ENCODE results near the gene HERC3.
A peak's percentile ranks its signal among the peaks of the same experiment; 100 is the strongest.

HERC3 gene

GRCh38 chr4:88591787-88592599 is at the start of gene HERC3:
Gene HERC3 (plus strand): TSS chr4:88592480. CDS start chr4:88605824, 13,344 bp downstream.
- DNase-seq (ENCODE audit: low read depth, low spot score), result peak; percentile 92

- DNase-seq (ENCODE audit: low read depth, low spot score), result no peak
These were observed 42.5 kb upstream of the HERC3 start for GRCh38 chr4:88549815-88550214.

GRCh38 chr4:88567591-88567990 is 24.7 kb upstream of the HERC3 start:
- DNase-seq (ENCODE audit: low read depth, low spot score), result no peak

GRCh38 chr4:88570001-88570400 is 22.3 kb upstream of the HERC3 start:
- no peak for DNase-seq (ENCODE audit: low read depth, low spot score)

DNA sequence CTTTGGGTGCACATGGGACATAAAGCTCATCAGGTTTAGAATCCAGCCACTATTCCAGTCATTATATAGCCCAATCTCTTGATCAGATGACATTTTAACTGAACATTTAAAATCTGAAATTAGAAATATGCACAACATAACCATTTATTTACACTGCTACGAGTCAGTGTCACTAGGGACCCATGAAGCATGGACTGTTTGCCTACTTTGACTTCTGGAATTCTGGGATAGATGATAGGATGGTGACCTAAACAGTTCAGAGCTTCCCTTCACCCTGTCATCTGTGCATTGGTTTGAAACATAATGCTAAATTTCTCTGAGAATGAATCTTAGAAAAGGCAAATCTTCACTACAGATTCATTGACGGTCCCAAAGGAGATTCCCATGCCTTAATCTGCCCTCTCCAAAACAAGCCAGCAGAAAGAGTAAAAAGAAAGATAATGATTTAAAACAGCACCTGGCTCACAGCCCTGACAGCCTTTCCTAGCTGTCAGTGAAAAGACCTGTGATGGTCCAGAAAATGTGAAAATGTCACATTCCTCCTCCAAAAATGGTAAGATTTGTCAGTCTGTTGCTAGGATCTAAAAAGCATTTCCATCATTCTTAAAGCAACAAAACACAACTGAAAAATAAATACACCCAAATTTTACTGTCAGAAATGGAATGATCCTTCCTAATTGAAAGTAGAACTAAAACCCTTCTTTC is 18.9 kb upstream of the HERC3 start:
- DNase-seq (ENCODE audit: low read depth, low spot score), result no peak

- DNase-seq (ENCODE audit: low read depth, low spot score), result no peak
These were observed 18.3 kb upstream of the HERC3 start for GRCh38 chr4:88573995-88574394.

GRCh38 chr4:88575186-88575585 is 17.1 kb upstream of the HERC3 start:
- no peak for DNase-seq (ENCODE audit: low read depth, low spot score)

DNA sequence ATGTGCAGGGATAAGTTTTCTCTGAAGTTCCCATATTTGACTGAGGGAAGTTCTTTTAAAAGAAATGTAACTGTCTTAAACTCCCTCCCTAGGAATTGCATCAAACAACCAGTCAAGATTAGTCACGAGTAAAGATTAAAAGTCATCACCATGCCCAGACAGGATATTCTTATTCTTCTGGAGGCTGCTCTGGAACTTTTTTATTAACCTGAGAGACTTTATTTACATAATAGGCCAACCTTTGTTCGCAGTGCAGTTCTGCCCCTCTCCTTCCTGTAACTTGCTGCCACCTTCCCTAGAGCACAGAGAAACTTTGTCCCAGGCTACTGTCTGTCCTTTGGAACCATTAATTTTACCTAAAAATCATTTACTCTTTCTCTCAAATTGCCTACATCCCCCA is 9.8 kb upstream of the HERC3 start:
- DNase-seq (ENCODE audit: low read depth, low spot score), result no peak

DNA sequence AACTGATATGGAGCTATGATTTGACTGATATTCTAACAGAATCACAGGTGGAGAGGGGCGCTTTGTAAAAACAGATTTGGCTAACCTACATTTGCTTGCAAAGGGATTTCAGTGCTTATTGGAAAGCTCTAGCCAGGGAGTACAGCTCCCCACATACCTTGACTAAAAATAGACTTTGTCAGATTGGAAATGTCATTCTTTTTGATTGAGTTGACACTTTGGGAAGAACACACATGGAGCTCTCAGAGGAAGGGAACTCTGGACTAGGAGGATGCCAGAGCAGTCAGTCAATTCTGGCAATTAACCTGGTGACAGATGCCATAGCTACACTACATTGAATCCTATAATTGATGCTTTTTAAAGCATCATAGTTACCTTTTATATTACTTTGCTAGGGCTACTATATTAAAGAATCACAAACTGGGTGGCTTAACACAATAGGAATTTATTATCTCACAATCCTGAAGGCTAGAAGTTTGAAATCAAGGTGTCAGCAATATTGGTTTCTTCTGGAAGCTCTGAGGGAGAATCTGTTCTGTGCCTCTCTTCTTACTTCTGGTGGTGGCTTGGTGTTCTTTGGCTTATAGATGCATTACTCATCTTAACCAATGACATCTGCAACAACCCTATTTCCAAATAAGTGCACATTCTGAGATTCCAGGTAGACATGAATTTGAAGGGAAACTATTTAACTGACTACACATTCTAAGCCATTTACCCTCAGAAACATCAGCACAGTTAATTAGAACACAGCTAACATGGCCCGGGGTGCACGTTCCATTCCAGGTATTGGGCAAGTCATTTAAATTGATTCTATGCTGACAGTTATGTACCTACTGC is 8.4 kb upstream of the HERC3 start:
- DNase-seq (ENCODE audit: low read depth, low spot score), result no peak

GRCh38 chr4:88584471-88584900 is 7.8 kb upstream of the HERC3 start:
- DNase-seq (ENCODE audit: low read depth, low spot score), result no peak

GRCh38 chr4:88585917-88586316 is 6.4 kb upstream of the HERC3 start:
- no peak for DNase-seq (ENCODE audit: low read depth, low spot score)

DNA sequence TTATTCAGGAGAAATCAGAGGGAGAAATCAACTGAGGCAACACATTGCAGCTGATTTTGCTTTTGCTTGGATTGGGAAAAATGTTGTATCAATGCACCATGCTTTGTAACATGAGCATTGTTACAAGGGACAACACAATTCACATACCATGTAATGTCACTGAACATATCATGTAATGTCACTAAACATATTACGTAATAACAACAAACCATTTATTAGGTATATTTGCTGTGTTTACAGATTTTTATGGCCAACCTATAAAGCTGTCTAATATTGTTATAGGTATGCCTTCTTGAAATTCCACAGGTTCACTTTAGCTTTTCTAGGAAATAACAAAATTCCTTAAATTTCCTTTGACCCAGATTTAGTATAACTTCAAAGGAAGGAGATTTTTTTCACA is 5.0 kb upstream of the HERC3 start:
- no peak for DNase-seq (ENCODE audit: low read depth, low spot score)

GRCh38 chr4:88592600-88593448 is 544 bp downstream of the HERC3 start:
- peak; percentile 71 for DNase-seq (ENCODE audit: low read depth, low spot score)

DNA sequence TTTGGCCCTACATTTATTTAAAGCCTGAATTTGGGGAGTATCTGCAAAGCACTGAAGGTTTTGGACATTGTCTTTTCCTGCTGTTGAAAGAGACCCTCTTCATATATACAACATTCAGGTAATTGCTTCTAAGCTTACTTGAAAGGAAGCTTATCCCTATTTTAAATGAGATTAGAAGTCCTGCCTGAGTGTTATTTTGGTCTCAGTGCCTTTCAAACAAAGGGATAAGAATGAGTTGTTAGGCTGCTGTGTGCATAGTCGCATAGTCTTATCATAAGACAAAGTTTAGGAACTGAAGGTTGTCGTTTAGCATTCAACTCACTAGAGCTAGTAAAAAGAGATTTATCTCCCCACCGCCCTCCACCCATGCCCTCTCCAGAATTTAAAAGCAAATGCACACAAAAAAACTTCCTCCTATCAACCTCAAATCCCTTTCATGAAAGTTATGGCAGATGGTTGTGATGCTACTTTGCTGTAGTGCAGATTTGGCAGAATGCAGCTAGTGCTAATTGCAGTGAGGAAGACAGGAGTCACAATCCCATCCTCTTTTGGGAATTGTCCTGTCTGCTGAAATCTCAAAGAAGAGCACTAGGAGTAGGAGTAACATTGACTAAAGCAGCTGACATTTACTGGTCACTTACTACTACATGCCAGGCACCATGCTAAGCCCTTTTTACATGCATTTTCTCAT is 5.8 kb downstream of the HERC3 start:
- no peak for DNase-seq (ENCODE audit: low read depth, low spot score)

DNA sequence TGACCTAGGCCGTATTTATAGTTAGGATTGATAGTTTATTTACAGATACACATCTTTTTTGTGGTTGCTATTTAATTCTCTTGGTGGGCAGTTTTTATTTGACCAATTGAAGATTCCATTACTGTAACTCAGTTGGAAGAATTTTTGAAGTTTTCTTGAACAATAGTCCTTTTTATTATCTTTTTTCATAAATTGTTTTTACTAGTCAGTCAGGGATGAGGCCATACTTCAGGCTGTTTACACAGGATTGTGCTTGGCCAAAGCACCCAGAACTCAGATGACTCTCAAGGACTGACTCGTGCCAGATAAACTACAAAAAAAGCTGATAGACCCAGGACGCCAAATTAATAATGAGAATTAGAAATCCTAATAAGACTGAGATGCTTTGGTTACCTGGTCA is 7.0 kb downstream of the HERC3 start:
- DNase-seq (ENCODE audit: low read depth, low spot score), result no peak

- DNase-seq (ENCODE audit: low read depth, low spot score), result no peak
These were observed 7.4 kb downstream of the HERC3 start for GRCh38 chr4:88599714-88600113.

DNA sequence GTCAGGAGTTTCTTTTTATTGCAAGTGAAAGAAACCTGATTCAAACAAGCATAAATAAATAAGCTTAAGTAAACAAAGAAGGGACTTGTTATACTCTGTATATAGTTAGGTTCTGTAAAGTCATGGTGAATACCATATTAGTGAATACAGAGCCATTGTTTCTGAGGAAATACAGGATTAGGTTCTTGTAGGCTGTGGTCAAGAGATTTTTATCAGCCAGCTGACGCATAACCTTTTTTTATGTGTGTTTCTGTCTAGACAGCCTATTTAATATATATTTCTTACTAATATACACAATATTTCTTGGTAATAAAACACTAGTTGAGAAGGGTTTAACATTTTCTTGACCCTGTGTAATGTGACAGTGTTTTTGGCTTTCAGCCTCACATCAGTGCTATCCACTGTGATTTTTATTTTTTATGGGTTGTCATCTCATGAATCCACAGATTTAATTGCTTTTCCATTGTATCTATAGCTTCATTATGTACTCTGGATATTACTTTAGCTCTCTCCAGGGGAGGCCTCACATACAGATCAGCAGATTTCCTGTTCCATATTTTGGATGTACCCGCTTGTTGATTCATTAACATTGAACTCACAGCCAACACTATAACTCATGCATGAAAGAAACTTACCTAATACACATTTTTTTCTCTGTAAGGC is 8.0 kb downstream of the HERC3 start:
- DNase-seq (ENCODE audit: low read depth, low spot score), result no peak

GRCh38 chr4:88604978-88605678 is 12.8 kb downstream of the HERC3 start:
- DNase-seq (ENCODE audit: low read depth, low spot score), result no peak

DNA sequence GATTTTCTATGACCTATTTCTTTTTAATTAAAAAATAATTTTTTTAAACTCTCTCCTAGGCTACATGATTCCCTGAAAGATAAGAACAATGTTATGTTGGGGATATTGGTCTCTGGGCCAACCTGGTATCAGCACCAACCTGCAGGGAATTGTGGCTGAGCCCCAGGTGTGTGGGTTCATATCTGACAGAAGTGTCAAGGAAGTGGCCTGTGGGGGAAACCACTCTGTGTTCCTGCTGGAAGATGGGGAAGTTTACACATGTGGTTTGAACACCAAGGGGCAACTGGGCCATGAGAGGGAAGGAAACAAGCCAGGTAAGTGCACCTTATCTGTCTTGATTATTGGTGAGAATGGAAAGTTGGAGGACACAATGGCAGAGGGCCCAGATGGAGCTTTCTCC is 13.5 kb downstream of the HERC3 start:
- no peak for DNase-seq (ENCODE audit: low read depth, low spot score)

Data from ELF-1 (cell line).